Astrocyte of the spinal cord (primary cell): ENCODE measurements around the gene ABCB6.

ENCODE experiments used
- DNase-seq: peaks from one replicate; pipeline ENCODE4 v3.0.0; 2011; ENCODE audit warnings: low read depth, low spot score
- H3K4me3 ChIP-seq: 2 replicates; pipeline ENCODE4 v1.5.1; 2011; ENCODE audit warnings: low read depth, mild to moderate bottlenecking, low read length, moderate library complexity
- in situ Hi-C: cut with HindIII; loops from 2 replicates; pipeline ENCODE4 v1.10.0; 2017; ENCODE audit warnings: low sequenced_read_pairs
- TF ChIP-seq, protein P1 (sequence below): IDR thresholded peaks from 2 replicates; pipeline ENCODE4 v1.5.1; 2012; ENCODE audit warnings: low read depth, mild to moderate bottlenecking, low read length, inconsistent platforms

Gene ABCB6

DNA sequence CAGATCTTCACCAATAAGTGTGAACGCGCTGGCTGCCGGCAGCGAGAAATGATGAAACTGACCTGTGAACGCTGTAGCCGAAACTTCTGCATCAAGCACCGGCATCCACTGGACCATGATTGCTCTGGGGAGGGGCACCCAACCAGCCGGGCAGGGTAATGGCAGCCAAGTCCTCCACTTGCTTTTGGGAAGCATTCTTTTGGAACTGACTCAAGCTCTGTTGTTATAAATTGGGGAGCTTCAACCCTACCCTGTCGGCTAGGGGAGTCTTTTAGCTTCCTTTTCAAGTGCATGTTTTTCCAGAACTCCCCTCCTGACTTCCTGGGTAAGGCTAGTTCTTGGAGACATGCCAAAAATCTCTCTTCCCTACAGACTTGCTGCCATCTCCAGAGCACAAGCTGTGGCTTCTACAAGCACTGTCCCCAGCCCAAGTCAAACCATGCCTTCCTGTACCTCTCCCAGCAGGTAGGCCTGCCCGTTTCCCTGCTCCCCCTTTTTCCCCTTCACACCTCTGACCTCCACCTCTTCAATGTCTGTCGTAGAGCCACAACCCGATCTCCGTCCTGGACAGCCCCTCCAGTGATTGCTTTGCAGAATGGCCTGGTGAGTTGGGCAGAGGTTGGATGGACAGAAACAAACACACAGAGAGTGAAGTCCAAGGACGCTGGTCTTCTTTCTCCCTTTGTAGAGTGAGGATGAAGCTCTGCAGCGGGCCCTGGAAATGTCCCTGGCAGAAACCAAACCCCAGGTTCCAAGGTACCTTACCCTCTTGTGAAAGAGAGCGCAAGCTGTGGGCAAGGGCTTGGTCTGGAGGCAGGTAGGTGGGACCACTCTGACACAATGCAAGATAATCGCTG, 10.6 kb downstream of the ABCB6 start:
- peak; percentile 22 for DNase-seq
- TF ChIP-seq, protein P1, sequence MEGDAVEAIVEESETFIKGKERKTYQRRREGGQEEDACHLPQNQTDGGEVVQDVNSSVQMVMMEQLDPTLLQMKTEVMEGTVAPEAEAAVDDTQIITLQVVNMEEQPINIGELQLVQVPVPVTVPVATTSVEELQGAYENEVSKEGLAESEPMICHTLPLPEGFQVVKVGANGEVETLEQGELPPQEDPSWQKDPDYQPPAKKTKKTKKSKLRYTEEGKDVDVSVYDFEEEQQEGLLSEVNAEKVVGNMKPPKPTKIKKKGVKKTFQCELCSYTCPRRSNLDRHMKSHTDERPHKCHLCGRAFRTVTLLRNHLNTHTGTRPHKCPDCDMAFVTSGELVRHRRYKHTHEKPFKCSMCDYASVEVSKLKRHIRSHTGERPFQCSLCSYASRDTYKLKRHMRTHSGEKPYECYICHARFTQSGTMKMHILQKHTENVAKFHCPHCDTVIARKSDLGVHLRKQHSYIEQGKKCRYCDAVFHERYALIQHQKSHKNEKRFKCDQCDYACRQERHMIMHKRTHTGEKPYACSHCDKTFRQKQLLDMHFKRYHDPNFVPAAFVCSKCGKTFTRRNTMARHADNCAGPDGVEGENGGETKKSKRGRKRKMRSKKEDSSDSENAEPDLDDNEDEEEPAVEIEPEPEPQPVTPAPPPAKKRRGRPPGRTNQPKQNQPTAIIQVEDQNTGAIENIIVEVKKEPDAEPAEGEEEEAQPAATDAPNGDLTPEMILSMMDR: no peak
- H3K4me3 ChIP-seq: no peak overlapping the region
- in situ Hi-C loops: no loop called here

- in situ Hi-C loops: no loop called here
- no peak for DNase-seq
- TF ChIP-seq, protein P1: no peak
- H3K4me3 ChIP-seq: peak overlapping the region; percentile 71
These were observed 11.4 kb downstream of the ABCB6 start for GRCh38 chr2:219207134-219207883.

DNA sequence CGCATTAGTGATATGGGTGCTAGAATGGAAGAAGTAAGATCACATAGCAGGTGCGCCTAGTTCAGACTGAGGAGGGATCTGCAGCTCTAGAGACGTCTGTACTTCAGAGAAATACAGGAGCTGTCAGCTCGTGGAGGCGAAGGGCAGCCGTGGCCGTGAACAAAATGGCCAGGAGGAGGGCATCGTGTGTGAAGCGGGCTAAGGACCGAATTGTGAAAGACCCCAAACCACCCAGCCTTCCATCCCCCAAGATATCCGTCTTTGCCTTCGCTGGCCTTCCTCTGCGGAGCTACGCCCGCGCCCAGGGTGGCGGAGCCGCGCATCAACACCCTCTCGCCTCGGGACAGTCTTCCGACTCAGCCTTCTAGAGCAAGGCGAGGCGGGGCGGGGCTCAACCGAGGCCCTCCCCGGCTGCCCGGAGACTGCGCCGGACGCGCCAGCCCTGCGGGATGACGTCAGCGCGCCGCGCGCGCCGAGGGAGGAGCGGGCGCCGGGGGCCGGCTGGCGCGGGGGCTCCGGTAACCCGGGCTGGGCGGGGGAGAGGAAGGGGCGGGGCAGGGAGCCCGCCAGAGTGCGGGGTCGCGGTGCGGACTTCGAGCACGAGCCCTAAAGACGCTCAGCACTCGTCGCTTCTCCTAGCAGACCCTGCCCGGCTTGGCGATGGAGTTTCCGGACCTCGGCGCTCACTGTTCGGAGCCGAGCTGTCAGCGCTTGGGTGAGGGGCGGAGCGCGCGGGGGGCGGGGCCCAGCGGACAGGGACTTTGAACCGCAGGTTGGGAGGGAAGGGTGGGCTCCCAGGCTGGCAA, 12.2 kb downstream of the ABCB6 start, which contains the start of gene ZFAND2B:
Gene ZFAND2B (plus strand): TSS at position 455 of the 806 bp plus-strand sequence. CDS start 206 bp downstream, at position 661.
- TF ChIP-seq, protein P1: no peak
- in situ Hi-C loops: no loop called here
- H3K4me3 ChIP-seq: peak within 1 kb of the TSS; percentile 71
- DNase-seq: peak; percentile 94

GRCh38 chr2:219205981-219206327, 12.8 kb downstream of the ABCB6 start:
- TF ChIP-seq, protein P1: no peak
- in situ Hi-C loops: no loop called here
- no peak for DNase-seq
- peak overlapping the region; percentile 67 for H3K4me3 ChIP-seq

DNA sequence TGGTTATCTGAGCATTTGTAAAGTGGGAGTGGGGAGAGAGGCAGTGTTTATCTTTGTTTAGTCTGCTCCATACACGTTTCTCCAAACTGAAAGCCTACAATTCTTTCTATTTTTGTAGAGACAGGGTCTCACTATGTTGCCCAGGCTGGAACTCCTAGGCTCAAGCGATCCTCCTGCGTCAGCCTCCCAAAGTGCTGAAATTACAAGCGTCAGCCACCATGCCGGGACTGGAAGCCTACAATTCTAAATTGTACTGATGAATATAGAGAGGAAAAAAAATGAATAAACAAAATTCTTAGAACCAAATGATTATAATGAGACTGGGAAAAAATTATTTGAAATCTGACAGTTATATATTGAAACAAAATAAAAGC, 13.6 kb downstream of the ABCB6 start:
- no peak for DNase-seq
- in situ Hi-C loops: no loop called here

More for the DNA sequence above, 13.6 kb downstream of the ABCB6 start:
- H3K4me3 ChIP-seq: no peak overlapping the region
- TF ChIP-seq, protein P1: no peak
